ENCODE results near the gene R3HDM2. TPM values are rescaled to one million over a fixed set of nuclear protein-coding genes. Genes with fewer than 3 reads are reported as not detected.

R3HDM2 gene
- total RNA-seq, 4 donors from 2014 or later: 30.3 to 41.5 (median 35.1) TPM

- peaks cover 3 to 84% (median 72%) of the 10 kb centered on the region in 4 donors for H3K27me3 ChIP-seq
Observed at GRCh38 chr12:57224278-57224972, 206.4 kb downstream of the R3HDM2 start.

GRCh38 chr12:57223191-57224165 is 207.4 kb downstream of the R3HDM2 start:
- H3K4me1 ChIP-seq: peaks cover 3 to 33% (median 30%) of the 10 kb centered on the region in 4 donors
- DNase-seq (ENCODE audit: extremely low spot score): no peak
- no peak for TF ChIP-seq CTCF (IDR thresholded peaks at IDR 0.05)
- TF ChIP-seq POLR2AphosphoS5 (IDR thresholded peaks at IDR 0.05): no peak
- no peak for TF ChIP-seq EP300 (IDR thresholded peaks at IDR 0.05)
- no peak for TF ChIP-seq POLR2A (IDR thresholded peaks at IDR 0.05; ENCODE audit: low read depth)
- 65% methylated on average over 20 of the region's 22 CpGs for WGBS
- peaks cover 3 to 94% (median 80%) of the 10 kb centered on the region in 4 donors for H3K27me3 ChIP-seq
- no peaks in the 10 kb centered on the region for H3K36me3 ChIP-seq
- intact Hi-C loops (cut with DNase I): no loop called here
- H3K4me3 ChIP-seq: no peak overlapping the region
- H3K27ac ChIP-seq (replicated peaks in 1 of 4): no peak overlapping the region
- H3K9me3 ChIP-seq: no peaks in the 10 kb centered on the region

More at GRCh38 chr12:57224278-57224972, 206.4 kb downstream of the R3HDM2 start:
- H3K36me3 ChIP-seq: no peaks in the 10 kb centered on the region
- TF ChIP-seq POLR2AphosphoS5 (IDR thresholded peaks at IDR 0.05): no peak
- TF ChIP-seq CTCF (IDR thresholded peaks at IDR 0.05): no peak
- intact Hi-C loops (cut with DNase I): no loop called here
- no peak overlapping the region for H3K27ac ChIP-seq (replicated peaks in 1 of 4)
- no peaks in the 10 kb centered on the region for H3K9me3 ChIP-seq
- no peak for DNase-seq (ENCODE audit: extremely low spot score)
- 46% methylated on average over 25 of the region's 30 CpGs for WGBS
- peak overlapping the region in 1 of 4 donors; percentile 3 for H3K4me3 ChIP-seq
- H3K4me1 ChIP-seq: peaks cover 8 to 40% (median 36%) of the 10 kb centered on the region in 4 donors

GRCh38 chr12:57222286-57223190 is 208.3 kb downstream of the R3HDM2 start:
- TF ChIP-seq CTCF (IDR thresholded peaks at IDR 0.05) (no peak), POLR2A (IDR thresholded peaks at IDR 0.05; ENCODE audit: low read depth) (no peak), EP300 (IDR thresholded peaks at IDR 0.05) (no peak), POLR2AphosphoS5 (IDR thresholded peaks at IDR 0.05) (no peak)
- Histone ChIP-seq H3K4me1 (peaks cover 5 to 36% (median 33%) of the 10 kb centered on the region in 4 donors), H3K9me3 (no peaks in the 10 kb centered on the region), H3K4me3 (no peak overlapping the region), H3K27me3 (peaks cover 3 to 100% (median 88%) of the 10 kb centered on the region in 4 donors), H3K36me3 (no peaks in the 10 kb centered on the region), H3K27ac (replicated peaks in 1 of 4) (no peak overlapping the region)
- WGBS: 59% methylated on average over 13 of the region's 13 CpGs
- intact Hi-C loops (cut with DNase I): no loop called here
- no peak for DNase-seq (ENCODE audit: extremely low spot score)

- H3K4me3 ChIP-seq: no peak overlapping the region
- no peak overlapping the region for H3K27ac ChIP-seq (replicated peaks in 1 of 4)
- no peak for DNase-seq (ENCODE audit: extremely low spot score)
- peaks cover 12 to 40% (median 35%) of the 10 kb centered on the region in 4 donors for H3K4me1 ChIP-seq
- peaks cover 3 to 99% (median 85%) of the 10 kb centered on the region in 4 donors for H3K27me3 ChIP-seq
- intact Hi-C loops (cut with DNase I): no loop called here
- TF ChIP-seq POLR2AphosphoS5 (IDR thresholded peaks at IDR 0.05) (no peak), POLR2A (IDR thresholded peaks at IDR 0.05; ENCODE audit: low read depth) (no peak), EP300 (IDR thresholded peaks at IDR 0.05) (no peak), CTCF (IDR thresholded peaks at IDR 0.05) (no peak)
- H3K9me3 ChIP-seq: no peaks in the 10 kb centered on the region
- WGBS: 22% methylated on average over 22 of the region's 24 CpGs
- no peaks in the 10 kb centered on the region for H3K36me3 ChIP-seq
Observed at GRCh38 chr12:57221169-57221917, 209.5 kb downstream of the R3HDM2 start.

All from esophagus muscularis mucosa (tissue), 4 donors.